Transverse colon (tissue), 4 donors: ENCODE results near the gene NBL1.

Source experiments
- POLR2AphosphoS5 ChIP-seq, 3 donors: sonication (generic); formaldehyde crosslinking; IDR thresholded peaks; one replicate each; pipeline ENCODE4 v1.6.1; 2016; ENCODE audit warnings: antibody characterized with exemption in 3 of 3
- TF ChIP-seq, protein P1 (sequence below), 5 experiments: fragments of 200-600 bp in 3 of 5; fragments of 450-650 bp in 2 of 5; sonication (generic) in 3 of 5; IDR thresholded peaks; 1 replicate in 2 of 5; 2 replicates in 3 of 5; pipeline ENCODE4 v1.5.1; 2016 to 2017; ENCODE audit warnings: antibody characterized with exemption in 5 of 5, inconsistent platforms in 3 of 5, mild to moderate bottlenecking in 2 of 5, moderate library complexity in 1 of 5

DNA sequence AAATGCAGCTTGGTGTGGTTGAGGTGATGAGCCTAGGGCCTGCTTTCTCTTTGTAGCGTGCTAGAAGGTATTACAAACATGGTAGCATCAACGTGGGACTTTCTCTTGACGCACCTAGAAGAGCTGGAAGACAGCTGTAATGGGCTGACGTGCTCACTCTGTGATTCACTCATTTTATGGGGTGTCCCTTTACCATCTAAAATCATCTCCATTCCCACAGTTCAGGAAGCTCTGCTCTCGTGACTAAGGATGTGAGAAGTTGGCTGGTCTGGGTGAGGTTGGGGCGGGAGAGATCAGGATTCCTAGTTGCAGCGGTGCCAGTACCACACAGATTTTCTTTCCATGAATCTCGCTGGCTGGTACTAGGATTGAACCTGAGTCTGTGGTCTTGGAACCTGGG, 24.8 kb downstream of the NBL1 start:
- TF ChIP-seq, protein P1, sequence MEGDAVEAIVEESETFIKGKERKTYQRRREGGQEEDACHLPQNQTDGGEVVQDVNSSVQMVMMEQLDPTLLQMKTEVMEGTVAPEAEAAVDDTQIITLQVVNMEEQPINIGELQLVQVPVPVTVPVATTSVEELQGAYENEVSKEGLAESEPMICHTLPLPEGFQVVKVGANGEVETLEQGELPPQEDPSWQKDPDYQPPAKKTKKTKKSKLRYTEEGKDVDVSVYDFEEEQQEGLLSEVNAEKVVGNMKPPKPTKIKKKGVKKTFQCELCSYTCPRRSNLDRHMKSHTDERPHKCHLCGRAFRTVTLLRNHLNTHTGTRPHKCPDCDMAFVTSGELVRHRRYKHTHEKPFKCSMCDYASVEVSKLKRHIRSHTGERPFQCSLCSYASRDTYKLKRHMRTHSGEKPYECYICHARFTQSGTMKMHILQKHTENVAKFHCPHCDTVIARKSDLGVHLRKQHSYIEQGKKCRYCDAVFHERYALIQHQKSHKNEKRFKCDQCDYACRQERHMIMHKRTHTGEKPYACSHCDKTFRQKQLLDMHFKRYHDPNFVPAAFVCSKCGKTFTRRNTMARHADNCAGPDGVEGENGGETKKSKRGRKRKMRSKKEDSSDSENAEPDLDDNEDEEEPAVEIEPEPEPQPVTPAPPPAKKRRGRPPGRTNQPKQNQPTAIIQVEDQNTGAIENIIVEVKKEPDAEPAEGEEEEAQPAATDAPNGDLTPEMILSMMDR (IDR thresholded peaks at IDR 0.05): no peak
- no peak for TF ChIP-seq POLR2AphosphoS5 (IDR thresholded peaks at IDR 0.05)
